ENCODE results near the gene MMP1.

The MMP1 gene

DNA sequence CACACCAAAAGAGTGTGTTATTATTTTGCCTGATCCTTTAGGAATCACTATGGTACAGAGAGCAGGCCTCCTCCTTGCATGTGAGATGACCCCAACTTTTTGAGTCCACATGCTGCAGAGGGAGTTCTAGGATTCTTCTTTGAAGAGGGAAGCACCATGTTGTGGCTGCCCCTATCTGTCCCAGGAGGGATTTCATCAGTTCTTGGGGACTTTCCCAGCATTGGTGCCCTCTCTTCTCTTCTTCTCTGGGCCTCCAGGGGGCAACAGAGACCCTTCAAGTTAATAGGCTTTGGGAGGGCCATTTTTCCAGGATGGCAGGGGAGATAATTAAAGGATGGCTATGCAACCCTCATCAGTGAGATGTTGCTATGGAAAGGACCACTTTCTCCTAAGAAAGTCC is 3.6 kb downstream of the MMP1 start:
- Histone ChIP-seq H3K4me1 (ENCODE audit: insufficient read depth, low read length) (no peaks in the 10 kb centered on the region), H3K9me3 (ENCODE audit: low read length) (no peaks in the 10 kb centered on the region), H3K27me3 (ENCODE audit: insufficient read depth, low read length) (no peaks in the 10 kb centered on the region), H3K4me3 (ENCODE audit: low read length) (no peak overlapping the region), H2AFZ (ENCODE audit: low read depth, low read length) (no peak overlapping the region), H3K36me3 (ENCODE audit: insufficient read depth, low read length) (no peaks in the 10 kb centered on the region)

DNA sequence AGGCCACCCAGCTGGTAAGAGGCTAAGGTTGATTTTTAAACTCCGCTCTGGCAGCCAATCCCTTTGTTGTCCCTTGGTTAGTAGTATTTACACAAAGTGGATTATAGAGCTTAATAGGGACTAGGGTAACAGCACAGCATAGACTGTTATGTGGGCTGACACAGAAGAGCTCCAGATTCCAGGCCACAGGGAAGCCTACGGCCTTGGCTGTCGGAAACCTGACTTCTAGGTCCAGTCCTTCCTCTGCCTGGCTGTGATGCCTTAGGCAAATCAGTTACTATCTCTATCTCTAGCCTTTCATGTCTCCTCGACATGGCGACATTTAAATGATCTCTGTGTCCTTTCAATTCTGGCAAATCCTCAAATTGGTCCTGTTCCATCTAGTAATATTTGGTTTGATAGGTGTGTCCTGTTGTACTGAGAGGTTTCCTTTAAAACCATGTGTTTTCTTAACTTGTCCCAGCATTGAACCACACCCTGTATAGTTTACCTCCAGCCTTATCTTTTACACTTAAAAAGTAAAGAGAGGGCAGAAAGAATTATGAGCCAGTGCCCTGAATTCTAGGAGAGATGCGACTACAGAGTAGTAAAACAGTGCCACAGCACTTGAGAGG is 4.2 kb downstream of the MMP1 start:
- Histone ChIP-seq H3K4me1 (ENCODE audit: insufficient read depth, low read length) (no peaks in the 10 kb centered on the region), H2AFZ (ENCODE audit: low read depth, low read length) (no peak overlapping the region), H3K36me3 (ENCODE audit: insufficient read depth, low read length) (no peaks in the 10 kb centered on the region), H3K9me3 (ENCODE audit: low read length) (no peaks in the 10 kb centered on the region), H3K27me3 (ENCODE audit: insufficient read depth, low read length) (no peaks in the 10 kb centered on the region), H3K4me3 (ENCODE audit: low read length) (no peak overlapping the region)

DNA sequence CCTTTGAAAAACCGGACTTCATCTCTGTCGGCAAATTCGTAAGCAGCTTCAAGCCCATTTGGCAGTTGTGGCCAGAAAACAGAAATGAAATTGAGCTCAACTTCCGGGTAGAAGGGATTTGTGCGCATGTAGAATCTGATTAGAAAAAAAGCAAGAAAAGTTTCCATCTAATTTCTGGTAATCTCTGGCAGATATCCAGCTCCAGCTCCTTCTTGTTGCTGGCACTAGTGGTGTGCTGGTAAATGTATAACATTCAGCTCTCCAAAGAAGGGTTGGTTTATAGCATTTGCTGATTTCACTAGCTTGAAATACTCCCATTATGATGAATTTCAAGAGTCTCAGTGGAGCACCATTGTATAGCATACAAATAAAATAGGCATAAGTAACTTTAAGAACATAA is 5.4 kb downstream of the MMP1 start:
- no peak overlapping the region for H2AFZ ChIP-seq (ENCODE audit: low read depth, low read length)
- H3K36me3 ChIP-seq (ENCODE audit: insufficient read depth, low read length), result no peaks in the 10 kb centered on the region
- H3K4me3 ChIP-seq (ENCODE audit: low read length), result no peak overlapping the region
- no peaks in the 10 kb centered on the region for H3K4me1 ChIP-seq (ENCODE audit: insufficient read depth, low read length)
- no peaks in the 10 kb centered on the region for H3K9me3 ChIP-seq (ENCODE audit: low read length)
- H3K27me3 ChIP-seq (ENCODE audit: insufficient read depth, low read length), result no peaks in the 10 kb centered on the region

DNA sequence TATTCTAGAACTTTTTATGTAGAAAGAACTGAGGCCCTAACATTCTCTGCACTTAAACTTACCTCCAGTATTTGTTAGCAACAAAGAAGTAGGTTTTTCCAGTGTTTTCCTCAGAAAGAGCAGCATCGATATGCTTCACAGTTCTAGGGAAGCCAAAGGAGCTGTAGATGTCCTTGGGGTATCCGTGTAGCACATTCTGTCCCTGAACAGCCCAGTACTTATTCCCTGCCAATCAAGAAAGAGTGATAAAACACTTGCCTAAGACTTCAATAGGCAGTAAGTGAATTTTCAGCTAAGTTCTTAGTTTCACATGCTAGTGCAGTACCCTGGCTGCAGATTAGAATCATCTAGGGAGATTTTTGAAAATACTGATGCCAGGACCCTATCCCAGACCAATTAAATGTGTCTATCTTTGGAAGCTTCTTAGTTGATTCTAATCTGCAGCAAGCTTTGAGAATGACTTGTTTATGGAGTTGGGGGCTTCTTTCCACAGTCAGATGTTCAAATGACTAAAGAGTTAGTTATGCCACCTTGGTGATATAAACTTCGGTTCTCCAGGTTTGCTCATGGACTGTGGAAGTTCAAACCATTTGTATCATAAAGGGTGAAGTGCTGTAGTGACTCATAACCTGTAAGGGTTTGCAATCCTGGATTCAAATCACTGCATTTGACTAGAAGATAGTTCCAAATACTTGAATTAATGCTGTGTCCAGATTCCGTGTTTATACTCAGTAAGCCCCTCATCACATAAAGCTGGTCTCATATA is 6.5 kb downstream of the MMP1 start:
- H3K9me3 ChIP-seq (ENCODE audit: low read length), result no peaks in the 10 kb centered on the region
- no peaks in the 10 kb centered on the region for H3K4me1 ChIP-seq (ENCODE audit: insufficient read depth, low read length)
- no peak overlapping the region for H2AFZ ChIP-seq (ENCODE audit: low read depth, low read length)
- H3K4me3 ChIP-seq (ENCODE audit: low read length), result no peak overlapping the region
- no peaks in the 10 kb centered on the region for H3K36me3 ChIP-seq (ENCODE audit: insufficient read depth, low read length)
- no peaks in the 10 kb centered on the region for H3K27me3 ChIP-seq (ENCODE audit: insufficient read depth, low read length)

DNA sequence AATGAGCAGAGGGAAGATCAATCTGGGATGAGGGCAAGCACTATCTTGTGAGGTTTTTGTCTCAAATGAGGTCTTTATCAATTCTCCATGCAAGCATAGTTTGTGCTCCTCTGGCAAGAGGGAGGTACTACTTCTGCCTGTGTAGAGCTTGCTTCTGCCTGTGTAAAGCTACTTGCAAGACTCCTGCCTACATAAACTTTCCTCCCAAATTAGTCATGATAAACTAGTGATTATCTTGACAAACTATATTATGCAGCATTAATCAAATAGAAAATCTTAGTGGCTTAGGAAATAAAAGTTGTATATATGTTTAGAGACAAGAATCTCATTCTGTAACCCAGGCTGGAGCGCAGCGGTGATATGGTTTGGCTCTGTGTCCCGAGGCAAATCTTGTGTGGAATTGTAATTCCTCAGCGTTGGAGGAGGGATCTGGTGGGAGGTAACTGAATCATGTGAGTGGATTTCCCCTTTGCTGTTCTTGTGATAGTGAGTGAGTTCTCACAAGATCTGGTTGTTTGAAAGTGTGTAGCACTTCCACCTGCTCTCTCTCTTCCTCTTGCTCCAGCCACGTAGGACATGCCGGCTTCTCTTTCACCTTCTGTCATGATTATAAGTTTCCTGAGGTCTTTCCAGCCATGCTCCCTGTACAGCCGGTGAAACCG is 9.5 kb downstream of the MMP1 start:
- H3K36me3 ChIP-seq (ENCODE audit: insufficient read depth, low read length), result no peaks in the 10 kb centered on the region
- H3K9me3 ChIP-seq (ENCODE audit: low read length), result no peaks in the 10 kb centered on the region
- no peak overlapping the region for H3K4me3 ChIP-seq (ENCODE audit: low read length)
- H3K27me3 ChIP-seq (ENCODE audit: insufficient read depth, low read length), result no peaks in the 10 kb centered on the region
- no peaks in the 10 kb centered on the region for H3K4me1 ChIP-seq (ENCODE audit: insufficient read depth, low read length)
- H2AFZ ChIP-seq (ENCODE audit: low read depth, low read length), result no peak overlapping the region

DNA sequence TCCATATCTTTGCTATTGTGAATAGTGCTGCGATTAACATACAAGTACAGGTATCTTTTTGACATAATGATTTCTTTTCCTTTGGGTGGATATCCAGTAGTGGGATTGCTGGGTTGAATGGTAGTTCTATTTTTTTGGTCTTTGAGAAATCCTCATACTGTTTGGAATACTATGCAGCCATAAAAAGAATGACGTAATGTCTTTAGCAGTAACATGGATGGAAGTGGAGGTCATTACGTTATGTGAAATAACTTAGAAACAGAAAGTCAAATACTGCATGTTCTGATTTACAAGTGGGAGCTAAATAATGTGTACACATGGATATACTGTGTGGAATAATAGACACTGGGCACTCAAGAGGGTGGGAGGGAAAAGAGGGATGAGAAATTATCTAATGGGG is 13.6 kb downstream of the MMP1 start:
- peaks cover 15% of the 10 kb centered on the region for H3K4me1 ChIP-seq (ENCODE audit: insufficient read depth, low read length)
- no peak overlapping the region for H3K4me3 ChIP-seq (ENCODE audit: low read length)
- H2AFZ ChIP-seq (ENCODE audit: low read depth, low read length), result no peak overlapping the region
- no peaks in the 10 kb centered on the region for H3K27me3 ChIP-seq (ENCODE audit: insufficient read depth, low read length)
- H3K9me3 ChIP-seq (ENCODE audit: low read length), result no peaks in the 10 kb centered on the region
- H3K36me3 ChIP-seq (ENCODE audit: insufficient read depth, low read length), result no peaks in the 10 kb centered on the region

DNA sequence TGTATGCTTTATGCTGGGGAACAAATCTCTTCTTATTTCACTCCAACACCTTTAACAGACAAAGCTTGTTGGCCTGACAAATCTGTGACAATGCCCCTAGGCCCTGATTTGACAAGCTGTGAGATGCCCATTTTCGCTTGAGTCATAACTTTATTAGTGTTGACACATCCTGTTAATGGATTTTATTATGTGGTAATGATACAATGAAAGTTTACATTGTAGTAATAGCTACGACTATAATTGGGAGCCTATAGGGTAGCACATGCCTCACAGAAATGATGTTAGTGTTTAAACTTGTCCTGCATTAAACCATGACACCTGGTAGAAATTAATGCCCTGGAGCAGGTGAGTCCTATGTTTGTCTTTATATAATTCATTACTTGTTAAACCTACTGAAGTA is 14.2 kb downstream of the MMP1 start:
- Histone ChIP-seq H3K36me3 (ENCODE audit: insufficient read depth, low read length) (no peaks in the 10 kb centered on the region), H3K4me3 (ENCODE audit: low read length) (no peak overlapping the region), H3K9me3 (ENCODE audit: low read length) (no peaks in the 10 kb centered on the region), H2AFZ (ENCODE audit: low read depth, low read length) (no peak overlapping the region), H3K27me3 (ENCODE audit: insufficient read depth, low read length) (no peaks in the 10 kb centered on the region), H3K4me1 (ENCODE audit: insufficient read depth, low read length) (peaks cover 16% of the 10 kb centered on the region)

DNA sequence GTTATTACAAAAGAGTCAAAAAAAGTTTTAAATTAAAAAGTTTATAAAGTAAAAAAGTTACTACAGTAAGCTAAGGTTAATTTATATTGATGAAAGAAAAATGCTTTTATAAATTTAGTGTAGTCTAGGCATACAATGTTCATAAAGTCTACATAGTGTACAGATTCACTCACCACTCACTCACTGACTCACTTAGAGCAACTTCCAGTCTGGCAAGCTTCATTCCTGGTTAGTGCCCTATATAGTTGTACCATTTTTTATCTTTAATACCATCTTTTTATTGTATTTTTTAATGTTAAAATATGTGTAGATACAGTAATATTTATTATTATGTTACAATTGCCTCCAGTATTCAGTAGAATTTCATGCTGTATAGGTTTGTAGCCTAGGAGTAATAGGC is 14.9 kb downstream of the MMP1 start:
- Histone ChIP-seq H3K9me3 (ENCODE audit: low read length) (no peaks in the 10 kb centered on the region), H3K27me3 (ENCODE audit: insufficient read depth, low read length) (no peaks in the 10 kb centered on the region), H3K4me3 (ENCODE audit: low read length) (no peak overlapping the region), H3K4me1 (ENCODE audit: insufficient read depth, low read length) (peaks cover 16% of the 10 kb centered on the region), H3K36me3 (ENCODE audit: insufficient read depth, low read length) (no peaks in the 10 kb centered on the region), H2AFZ (ENCODE audit: low read depth, low read length) (no peak overlapping the region)

DNA sequence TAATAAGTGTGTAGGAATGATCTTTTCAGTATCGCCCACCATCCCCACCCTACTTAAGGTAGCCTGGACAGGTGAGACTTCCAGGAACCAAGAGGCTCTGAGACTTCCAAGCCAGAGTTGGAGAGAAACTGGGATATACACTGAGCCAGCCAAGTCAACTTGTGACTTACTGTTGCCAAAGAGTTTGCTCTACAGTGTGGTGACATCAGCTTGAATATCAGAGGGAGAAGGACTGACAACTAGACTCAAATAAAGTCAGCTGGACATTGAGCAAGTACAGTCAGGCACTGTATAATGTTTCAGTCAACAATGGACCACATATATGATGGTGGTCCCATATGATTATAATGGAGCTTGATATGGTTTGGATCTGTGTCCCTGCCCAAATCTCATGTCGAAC is 16.3 kb downstream of the MMP1 start:
- no peaks in the 10 kb centered on the region for H3K27me3 ChIP-seq (ENCODE audit: insufficient read depth, low read length)
- no peaks in the 10 kb centered on the region for H3K36me3 ChIP-seq (ENCODE audit: insufficient read depth, low read length)
- H3K9me3 ChIP-seq (ENCODE audit: low read length), result no peaks in the 10 kb centered on the region
- no peak overlapping the region for H3K4me3 ChIP-seq (ENCODE audit: low read length)
- H2AFZ ChIP-seq (ENCODE audit: low read depth, low read length), result no peak overlapping the region
- peaks cover 16% of the 10 kb centered on the region for H3K4me1 ChIP-seq (ENCODE audit: insufficient read depth, low read length)

DNA sequence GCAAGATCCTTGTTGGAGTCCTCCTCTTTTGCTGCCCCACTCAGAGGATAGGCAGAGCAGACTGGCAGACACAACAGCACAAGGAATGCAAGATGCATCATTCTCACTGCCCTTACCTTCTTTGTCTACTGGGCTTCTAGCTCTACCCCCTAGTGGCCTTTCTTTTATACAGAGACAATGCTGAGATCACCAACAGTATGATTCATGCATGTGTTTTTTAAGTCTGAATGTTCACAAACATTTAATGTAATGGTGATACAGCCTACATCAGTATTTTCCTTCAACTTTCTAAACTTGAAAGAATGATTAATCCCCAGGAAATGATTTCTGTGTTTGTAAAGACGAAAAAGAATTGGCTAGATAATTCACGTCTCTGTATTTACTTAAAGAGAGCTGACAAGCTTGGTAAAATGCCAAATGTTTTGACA is 17.5 kb downstream of the MMP1 start, which contains the start of gene MMP10:
Gene MMP10, minus strand, starts transcription at position 138 of the 428 bp plus-strand sequence. Its CDS starts 37 bp downstream, at position 101.
- Histone ChIP-seq H3K4me3 (ENCODE audit: low read length) (no peak within 1 kb of the TSS), H3K9me3 (ENCODE audit: low read length) (no peaks in the 10 kb centered on the region)

DNA sequence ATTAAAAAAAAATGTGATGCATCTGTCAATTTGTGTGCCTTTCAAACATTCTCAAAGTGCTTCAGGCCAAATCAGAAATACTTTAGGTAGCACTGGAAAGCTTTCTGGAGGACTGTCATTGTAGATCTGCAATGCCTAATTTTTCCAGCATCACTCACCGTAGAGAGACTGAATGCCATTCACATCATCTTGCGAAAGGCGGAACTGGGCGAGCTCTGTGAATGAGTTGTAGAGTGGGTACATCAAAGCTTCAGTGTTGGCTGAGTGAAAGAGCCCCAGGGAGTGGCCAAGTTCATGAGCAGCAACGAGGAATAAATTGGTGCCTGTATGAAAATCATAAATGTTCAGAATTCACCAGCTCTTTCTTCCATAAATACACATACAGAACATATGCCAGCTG is 21.5 kb downstream of the MMP1 start:
- H3K27me3 ChIP-seq (ENCODE audit: insufficient read depth, low read length), result no peaks in the 10 kb centered on the region
- no peaks in the 10 kb centered on the region for H3K36me3 ChIP-seq (ENCODE audit: insufficient read depth, low read length)
- H3K9me3 ChIP-seq (ENCODE audit: low read length), result no peaks in the 10 kb centered on the region
- no peak overlapping the region for H3K4me3 ChIP-seq (ENCODE audit: low read length)
- peaks cover 18% of the 10 kb centered on the region for H3K4me1 ChIP-seq (ENCODE audit: insufficient read depth, low read length)
- no peak overlapping the region for H2AFZ ChIP-seq (ENCODE audit: low read depth, low read length)

More for the DNA sequence above, 17.5 kb downstream of the MMP1 start, which contains the start of gene MMP10:
- no peaks in the 10 kb centered on the region for H3K36me3 ChIP-seq (ENCODE audit: insufficient read depth, low read length)
- no peak within 1 kb of the TSS for H2AFZ ChIP-seq (ENCODE audit: low read depth, low read length)
- peaks cover 16% of the 10 kb centered on the region for H3K4me1 ChIP-seq (ENCODE audit: insufficient read depth, low read length)
- no peaks in the 10 kb centered on the region for H3K27me3 ChIP-seq (ENCODE audit: insufficient read depth, low read length)

DNA sequence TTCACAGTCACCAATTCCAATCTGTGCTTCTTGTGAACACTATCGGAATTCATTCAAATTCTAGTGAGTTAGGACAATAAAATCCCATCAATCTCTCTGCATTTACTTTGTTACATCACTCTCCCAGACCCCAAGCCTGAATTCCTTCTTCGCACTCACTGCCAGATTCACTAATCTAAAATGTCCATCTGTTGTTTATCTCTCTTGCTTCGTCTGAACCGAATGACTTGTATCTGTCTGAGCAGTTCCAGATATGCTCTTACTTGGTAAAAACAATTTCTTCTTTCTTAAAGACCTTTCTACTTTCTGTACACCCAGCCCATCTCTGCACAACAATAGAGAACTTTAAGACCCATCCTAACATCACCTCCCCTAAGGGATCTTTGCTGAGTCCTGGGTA is 24.6 kb downstream of the MMP1 start:
- Histone ChIP-seq H3K4me3 (ENCODE audit: low read length) (no peak overlapping the region), H2AFZ (ENCODE audit: low read depth, low read length) (no peak overlapping the region), H3K9me3 (ENCODE audit: low read length) (no peaks in the 10 kb centered on the region), H3K4me1 (ENCODE audit: insufficient read depth, low read length) (peaks cover 5% of the 10 kb centered on the region), H3K27me3 (ENCODE audit: insufficient read depth, low read length) (no peaks in the 10 kb centered on the region), H3K36me3 (ENCODE audit: insufficient read depth, low read length) (no peaks in the 10 kb centered on the region)

DNA sequence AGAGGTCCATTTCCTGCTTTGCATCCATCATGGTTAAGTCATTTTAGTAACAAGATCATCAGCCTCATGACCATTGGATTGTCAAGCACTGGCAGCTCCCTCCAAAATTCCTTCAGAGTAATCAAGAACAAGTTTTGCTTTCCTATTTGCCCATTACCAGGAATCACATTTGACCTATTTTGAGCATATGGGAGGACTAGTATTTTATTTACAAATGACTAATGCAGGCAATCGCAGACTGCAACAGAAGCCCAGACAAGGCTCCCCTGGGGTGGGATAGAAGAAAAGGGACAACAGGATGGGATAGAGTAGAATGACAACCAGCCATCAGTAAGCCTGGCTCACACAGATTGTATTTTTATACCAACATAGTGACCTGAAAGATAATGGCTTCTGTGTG is 26.6 kb downstream of the MMP1 start:
- H3K4me3 ChIP-seq (ENCODE audit: low read length), result no peak overlapping the region
- no peak overlapping the region for H2AFZ ChIP-seq (ENCODE audit: low read depth, low read length)
- H3K36me3 ChIP-seq (ENCODE audit: insufficient read depth, low read length), result no peaks in the 10 kb centered on the region
- H3K9me3 ChIP-seq (ENCODE audit: low read length), result no peaks in the 10 kb centered on the region
- peaks cover 5% of the 10 kb centered on the region for H3K4me1 ChIP-seq (ENCODE audit: insufficient read depth, low read length)
- no peaks in the 10 kb centered on the region for H3K27me3 ChIP-seq (ENCODE audit: insufficient read depth, low read length)

All from neuron (in vitro differentiated cells).